DND-41 (cell line): ENCODE data around the gene SELENOF.

Source experiments
- ATAC-seq: fragments of 200-7000 bp; cut with Tn5 transposase; 3 replicates; pipeline ENCODE4 v1.9.1; 2021; ENCODE audit warnings: low read depth; ENCODE audit not compliant: insufficient read depth
- DNase-seq: peaks from one replicate; pipeline ENCODE4 v3.0.0-alpha.2; 2020
- H2AFZ ChIP-seq: 2 replicates; pipeline ENCODE4 v1.6.0; 2012; ENCODE audit warnings: low read depth, low read length
- H3K27ac ChIP-seq: 2 replicates; pipeline ENCODE4 v1.5.1; 2012; ENCODE audit warnings: low read length, inconsistent platforms
- H3K27me3 ChIP-seq: fragments of 200-600 bp; sonication (generic); 2 replicates; pipeline ENCODE4 v1.6.0; 2012; ENCODE audit warnings: low read length, mild to moderate bottlenecking, inconsistent platforms; ENCODE audit not compliant: insufficient read depth, poor library complexity
- H3K36me3 ChIP-seq: 2 replicates; pipeline ENCODE4 v1.5.1; 2012; ENCODE audit warnings: low read length, inconsistent platforms; ENCODE audit not compliant: insufficient read depth
- H3K4me1 ChIP-seq: 2 replicates; pipeline ENCODE4 v1.5.1; 2012; ENCODE audit warnings: mild to moderate bottlenecking, low read length; ENCODE audit not compliant: insufficient read depth
- H3K4me2 ChIP-seq: 2 replicates; pipeline ENCODE4 v1.6.0; 2012; ENCODE audit warnings: mild to moderate bottlenecking, moderate library complexity, low read length, inconsistent platforms; ENCODE audit not compliant: insufficient read depth
- H3K4me3 ChIP-seq, 2 experiments: fragments of 200-600 bp in 1 of 2; shearing (Covaris generic) in 1 of 2; 2 replicates each; pipeline ENCODE4 v1.5.1; 2012 to 2016; ENCODE audit warnings: inconsistent platforms in 2 of 2, low read length in 2 of 2, mild to moderate bottlenecking in 2 of 2, low read depth in 1 of 2, moderate library complexity in 1 of 2
- H3K79me2 ChIP-seq: 2 replicates; pipeline ENCODE4 v1.6.0; 2012; ENCODE audit warnings: low read length, inconsistent platforms; ENCODE audit not compliant: insufficient read depth
- H3K9ac ChIP-seq: 2 replicates; pipeline ENCODE4 v1.6.0; 2012; ENCODE audit warnings: low read depth, mild to moderate bottlenecking, inconsistent platforms, low read length, moderate library complexity
- H3K9me3 ChIP-seq: 2 replicates; pipeline ENCODE4 v1.5.1; 2012; ENCODE audit warnings: low read length, moderate library complexity, mild to moderate bottlenecking, inconsistent platforms; ENCODE audit not compliant: insufficient read depth, severe bottlenecking
- H4K20me1 ChIP-seq: 2 replicates; pipeline ENCODE4 v1.6.0; 2012; ENCODE audit warnings: low read length; ENCODE audit not compliant: insufficient read depth
- EZH2 ChIP-seq: IDR thresholded peaks from 3 replicates; pipeline ENCODE4 v1.6.1; 2012; ENCODE audit warnings: borderline replicate concordance, low read depth, mild to moderate bottlenecking, moderate library complexity, low read length, inconsistent platforms; ENCODE audit not compliant: severe bottlenecking
- TF ChIP-seq, protein P1 (sequence below): IDR thresholded peaks from 2 replicates; pipeline ENCODE4 v1.5.1; 2012; ENCODE audit warnings: borderline replicate concordance, low read length, moderate library complexity, mild to moderate bottlenecking; ENCODE audit not compliant: poor library complexity, severe bottlenecking; ENCODE audit errors: extremely low read depth

SELENOF gene

GRCh38 chr1:86849756-86850155 is 64.2 kb downstream of the SELENOF start:
- Histone ChIP-seq H3K9me3 (no peaks in the 10 kb centered on the region), H3K79me2 (no peaks in the 10 kb centered on the region), H2AFZ (no peak overlapping the region), H3K4me2 (no peak overlapping the region), H3K4me3 (no peak overlapping the region), H3K27ac (no peak overlapping the region), H3K4me1 (no peaks in the 10 kb centered on the region), H3K27me3 (no peaks in the 10 kb centered on the region), H3K36me3 (no peaks in the 10 kb centered on the region), H3K9ac (no peak overlapping the region), H4K20me1 (no peaks in the 10 kb centered on the region)
- no peak; the same call in 2 of the 3 replicates for ATAC-seq
- no peak for DNase-seq
- TF ChIP-seq, protein P1, sequence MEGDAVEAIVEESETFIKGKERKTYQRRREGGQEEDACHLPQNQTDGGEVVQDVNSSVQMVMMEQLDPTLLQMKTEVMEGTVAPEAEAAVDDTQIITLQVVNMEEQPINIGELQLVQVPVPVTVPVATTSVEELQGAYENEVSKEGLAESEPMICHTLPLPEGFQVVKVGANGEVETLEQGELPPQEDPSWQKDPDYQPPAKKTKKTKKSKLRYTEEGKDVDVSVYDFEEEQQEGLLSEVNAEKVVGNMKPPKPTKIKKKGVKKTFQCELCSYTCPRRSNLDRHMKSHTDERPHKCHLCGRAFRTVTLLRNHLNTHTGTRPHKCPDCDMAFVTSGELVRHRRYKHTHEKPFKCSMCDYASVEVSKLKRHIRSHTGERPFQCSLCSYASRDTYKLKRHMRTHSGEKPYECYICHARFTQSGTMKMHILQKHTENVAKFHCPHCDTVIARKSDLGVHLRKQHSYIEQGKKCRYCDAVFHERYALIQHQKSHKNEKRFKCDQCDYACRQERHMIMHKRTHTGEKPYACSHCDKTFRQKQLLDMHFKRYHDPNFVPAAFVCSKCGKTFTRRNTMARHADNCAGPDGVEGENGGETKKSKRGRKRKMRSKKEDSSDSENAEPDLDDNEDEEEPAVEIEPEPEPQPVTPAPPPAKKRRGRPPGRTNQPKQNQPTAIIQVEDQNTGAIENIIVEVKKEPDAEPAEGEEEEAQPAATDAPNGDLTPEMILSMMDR, result no peak
- no peak for TF ChIP-seq EZH2

GRCh38 chr1:86848654-86849053 is 65.3 kb downstream of the SELENOF start:
- Histone ChIP-seq H2AFZ (no peak overlapping the region), H3K4me2 (no peak overlapping the region), H3K9me3 (no peaks in the 10 kb centered on the region), H3K4me1 (no peaks in the 10 kb centered on the region), H3K9ac (no peak overlapping the region), H3K36me3 (no peaks in the 10 kb centered on the region), H3K79me2 (no peaks in the 10 kb centered on the region), H4K20me1 (no peaks in the 10 kb centered on the region), H3K4me3 (no peak overlapping the region), H3K27ac (no peak overlapping the region), H3K27me3 (no peaks in the 10 kb centered on the region)
- DNase-seq, result no peak
- ATAC-seq, result no peak
- TF ChIP-seq, protein P1, result no peak
- TF ChIP-seq EZH2, result no peak

GRCh38 chr1:86846164-86846647 is 67.7 kb downstream of the SELENOF start:
- H3K27me3 ChIP-seq, result no peaks in the 10 kb centered on the region
- no peak overlapping the region for H3K9ac ChIP-seq
- TF ChIP-seq, protein P1, result no peak
- no peak for TF ChIP-seq EZH2
- H2AFZ ChIP-seq, result no peak overlapping the region
- no peak overlapping the region for H3K27ac ChIP-seq
- H3K79me2 ChIP-seq, result no peaks in the 10 kb centered on the region
- DNase-seq (no peak), ATAC-seq (no peak)
- H3K9me3 ChIP-seq, result no peaks in the 10 kb centered on the region
- H3K4me1 ChIP-seq, result no peaks in the 10 kb centered on the region
- H3K4me2 ChIP-seq, result no peak overlapping the region
- no peak overlapping the region for H3K4me3 ChIP-seq
- H3K36me3 ChIP-seq, result no peaks in the 10 kb centered on the region
- no peaks in the 10 kb centered on the region for H4K20me1 ChIP-seq

DNA sequence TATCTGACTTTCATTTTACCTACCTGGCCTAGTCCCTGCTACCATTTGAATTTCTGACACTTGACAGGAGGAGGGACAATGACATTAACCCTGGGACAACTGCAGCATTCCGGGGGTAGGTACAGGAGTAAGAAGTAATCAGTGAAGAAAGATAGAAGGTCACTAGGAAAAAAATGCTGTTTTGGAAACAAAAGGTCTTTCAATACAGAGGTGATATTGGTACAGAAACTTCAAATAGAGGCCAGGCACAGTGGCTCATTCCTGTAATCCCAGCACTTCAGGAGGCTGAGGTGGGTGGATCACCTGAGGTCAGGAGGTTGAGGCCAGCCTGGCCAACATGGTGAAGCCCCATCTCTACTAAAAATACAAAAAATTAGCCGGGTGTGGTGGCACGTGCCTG is 68.4 kb downstream of the SELENOF start:
- no peak for ATAC-seq

More for the DNA sequence above, 68.4 kb downstream of the SELENOF start:
- Histone ChIP-seq H3K4me3 (no peak overlapping the region), H2AFZ (no peak overlapping the region), H3K9me3 (no peaks in the 10 kb centered on the region), H4K20me1 (no peaks in the 10 kb centered on the region), H3K36me3 (no peaks in the 10 kb centered on the region), H3K27me3 (no peaks in the 10 kb centered on the region), H3K4me1 (no peaks in the 10 kb centered on the region), H3K4me2 (no peak overlapping the region), H3K27ac (no peak overlapping the region), H3K79me2 (no peaks in the 10 kb centered on the region), H3K9ac (no peak overlapping the region)
- no peak for DNase-seq
- TF ChIP-seq, protein P1, result no peak
- no peak for TF ChIP-seq EZH2
